WTC11 (cell line): ENCODE measurements around the gene CTH. TPM values are rescaled to one million over a fixed set of nuclear protein-coding genes. Genes with fewer than 3 reads are reported as not detected.

Experiments
- CREB1 ChIP-seq: sonication (generic); formaldehyde crosslinking; IDR thresholded peaks from 2 replicates; pipeline ENCODE4 v1.8.0; 2023; ENCODE audit warnings: mild to moderate bottlenecking, missing genetic modification reagents
- ERG ChIP-seq: fragments of 250-450 bp; sonication (Bioruptor Pico); IDR thresholded peaks from 2 replicates; pipeline ENCODE4 v1.8.0; 2021; ENCODE audit warnings: mild to moderate bottlenecking
- JAZF1 ChIP-seq: fragments of 250-450 bp; sonication (Bioruptor Pico); IDR thresholded peaks from 2 replicates; pipeline ENCODE4 v1.9.0; 2021; ENCODE audit warnings: moderate library complexity, mild to moderate bottlenecking, inconsistent platforms
- MLX ChIP-seq: sonication (generic); formaldehyde crosslinking; IDR thresholded peaks from 2 replicates; pipeline ENCODE4 v1.8.1; 2023; ENCODE audit warnings: mild to moderate bottlenecking, missing genetic modification reagents, moderate library complexity
- SP1 ChIP-seq: sonication (generic); formaldehyde crosslinking; conservative IDR thresholded peaks from 2 replicates; pipeline ENCODE4 v1.8.1; 2022; ENCODE audit warnings: missing genetic modification reagents
- TEAD1 ChIP-seq: sonication (generic); formaldehyde crosslinking; IDR thresholded peaks from 2 replicates; pipeline ENCODE4 v1.8.0; 2022; ENCODE audit warnings: mild to moderate bottlenecking, missing genetic modification reagents
- ZNF416 ChIP-seq: fragments of 250-450 bp; sonication (Bioruptor Pico); IDR thresholded peaks from 2 replicates; pipeline ENCODE4 v1.9.0; 2021; ENCODE audit warnings: mild to moderate bottlenecking, inconsistent platforms
- ZNF423 ChIP-seq: fragments of 250-450 bp; sonication (Bioruptor Pico); IDR thresholded peaks from 2 replicates; pipeline ENCODE4 v2.1.2; 2022; ENCODE audit warnings: mild to moderate bottlenecking, moderate library complexity
- total RNA-seq: library from RNA; stranded (reverse); gene quantifications from 3 replicates; pipeline ENCODE4 v1.2.3, GENCODE V29; 2021
- TF ChIP-seq, protein P1 (sequence below): sonication (generic); formaldehyde crosslinking; IDR thresholded peaks from 2 replicates; pipeline ENCODE4 v1.8.0; 2023; ENCODE audit warnings: mild to moderate bottlenecking, missing genetic modification reagents

CTH gene
- total RNA-seq, 1 experiment from 2014 or later, result 27.8 TPM

GRCh38 chr1:70487910-70488665, 77.0 kb downstream of the CTH start (continued):
- TF ChIP-seq, protein P1, sequence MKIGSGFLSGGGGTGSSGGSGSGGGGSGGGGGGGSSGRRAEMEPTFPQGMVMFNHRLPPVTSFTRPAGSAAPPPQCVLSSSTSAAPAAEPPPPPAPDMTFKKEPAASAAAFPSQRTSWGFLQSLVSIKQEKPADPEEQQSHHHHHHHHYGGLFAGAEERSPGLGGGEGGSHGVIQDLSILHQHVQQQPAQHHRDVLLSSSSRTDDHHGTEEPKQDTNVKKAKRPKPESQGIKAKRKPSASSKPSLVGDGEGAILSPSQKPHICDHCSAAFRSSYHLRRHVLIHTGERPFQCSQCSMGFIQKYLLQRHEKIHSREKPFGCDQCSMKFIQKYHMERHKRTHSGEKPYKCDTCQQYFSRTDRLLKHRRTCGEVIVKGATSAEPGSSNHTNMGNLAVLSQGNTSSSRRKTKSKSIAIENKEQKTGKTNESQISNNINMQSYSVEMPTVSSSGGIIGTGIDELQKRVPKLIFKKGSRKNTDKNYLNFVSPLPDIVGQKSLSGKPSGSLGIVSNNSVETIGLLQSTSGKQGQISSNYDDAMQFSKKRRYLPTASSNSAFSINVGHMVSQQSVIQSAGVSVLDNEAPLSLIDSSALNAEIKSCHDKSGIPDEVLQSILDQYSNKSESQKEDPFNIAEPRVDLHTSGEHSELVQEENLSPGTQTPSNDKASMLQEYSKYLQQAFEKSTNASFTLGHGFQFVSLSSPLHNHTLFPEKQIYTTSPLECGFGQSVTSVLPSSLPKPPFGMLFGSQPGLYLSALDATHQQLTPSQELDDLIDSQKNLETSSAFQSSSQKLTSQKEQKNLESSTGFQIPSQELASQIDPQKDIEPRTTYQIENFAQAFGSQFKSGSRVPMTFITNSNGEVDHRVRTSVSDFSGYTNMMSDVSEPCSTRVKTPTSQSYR (CRISPR knock-in tag), result no peak
- TF ChIP-seq ZNF423 (CRISPR knock-in tag), result no peak
- TF ChIP-seq JAZF1 (CRISPR knock-in tag), result no peak
- no peak for TF ChIP-seq CREB1 (CRISPR knock-in tag)
- TF ChIP-seq MLX (CRISPR knock-in tag), result no peak
- no peak for TF ChIP-seq ERG
- no peak for TF ChIP-seq ZNF416 (CRISPR knock-in tag)
- no peak for TF ChIP-seq SP1 (CRISPR knock-in tag)
- TF ChIP-seq TEAD1, result no peak

Other genes with a start within 250 kb of the CTH start
- gene LRRC40, start 205.7 kb upstream of the CTH start, total RNA-seq, result 26.7 to 31.5 TPM (median 31.0 TPM) in 3 replicates
- 170 to 193 TPM (median 171 TPM) in 3 replicates for gene SRSF11, start 189.9 kb upstream of the CTH start, total RNA-seq
- 20.0 to 22.5 TPM (median 21.0 TPM) in 3 replicates for gene ANKRD13C, start 56.5 kb upstream of the CTH start, total RNA-seq